Lower leg skin (tissue), 3 donors: ENCODE data around the gene TTC34.

Source experiments
- POLR2A ChIP-seq, 2 donors: fragments of 450-650 bp; IDR thresholded peaks; one replicate each; pipeline ENCODE4 v1.6.1; 2016 to 2017; ENCODE audit warnings: antibody characterized with exemption in 2 of 2, mild to moderate bottlenecking in 1 of 2, moderate library complexity in 1 of 2
- TF ChIP-seq, protein P1 (sequence below), 3 donors: fragments of 450-650 bp; IDR thresholded peaks; one replicate each; pipeline ENCODE4 v1.5.1; 2016; ENCODE audit warnings: antibody characterized with exemption in 3 of 3, mild to moderate bottlenecking in 3 of 3, moderate library complexity in 2 of 3

DNA sequence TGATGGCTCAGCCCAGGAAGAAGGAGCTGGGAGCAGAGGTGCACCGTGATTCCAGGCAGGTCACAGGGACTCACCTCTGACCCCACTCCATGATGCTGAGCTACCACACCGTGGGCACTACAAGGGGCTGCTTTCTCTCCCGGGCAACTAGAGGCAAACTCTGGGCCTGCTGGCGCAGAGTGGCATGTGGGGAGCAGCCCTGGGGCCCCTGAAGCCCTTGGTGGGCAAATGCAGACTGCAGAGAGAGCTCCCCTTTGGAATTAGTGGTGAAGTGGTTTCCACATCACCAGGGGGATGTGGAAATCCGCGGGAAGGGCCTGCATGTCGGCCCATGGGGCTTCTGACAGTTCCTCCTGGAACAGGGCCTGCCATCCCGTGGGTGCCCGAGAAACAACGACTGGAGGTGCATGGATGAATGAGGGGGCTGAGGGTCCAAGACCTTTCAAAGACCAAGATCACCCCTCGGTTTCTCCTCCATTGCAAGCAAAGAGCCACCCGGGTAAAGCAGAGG is 156.8 kb downstream of the TTC34 start:
- no peak for TF ChIP-seq POLR2A (IDR thresholded peaks at IDR 0.05)
- TF ChIP-seq, protein P1, sequence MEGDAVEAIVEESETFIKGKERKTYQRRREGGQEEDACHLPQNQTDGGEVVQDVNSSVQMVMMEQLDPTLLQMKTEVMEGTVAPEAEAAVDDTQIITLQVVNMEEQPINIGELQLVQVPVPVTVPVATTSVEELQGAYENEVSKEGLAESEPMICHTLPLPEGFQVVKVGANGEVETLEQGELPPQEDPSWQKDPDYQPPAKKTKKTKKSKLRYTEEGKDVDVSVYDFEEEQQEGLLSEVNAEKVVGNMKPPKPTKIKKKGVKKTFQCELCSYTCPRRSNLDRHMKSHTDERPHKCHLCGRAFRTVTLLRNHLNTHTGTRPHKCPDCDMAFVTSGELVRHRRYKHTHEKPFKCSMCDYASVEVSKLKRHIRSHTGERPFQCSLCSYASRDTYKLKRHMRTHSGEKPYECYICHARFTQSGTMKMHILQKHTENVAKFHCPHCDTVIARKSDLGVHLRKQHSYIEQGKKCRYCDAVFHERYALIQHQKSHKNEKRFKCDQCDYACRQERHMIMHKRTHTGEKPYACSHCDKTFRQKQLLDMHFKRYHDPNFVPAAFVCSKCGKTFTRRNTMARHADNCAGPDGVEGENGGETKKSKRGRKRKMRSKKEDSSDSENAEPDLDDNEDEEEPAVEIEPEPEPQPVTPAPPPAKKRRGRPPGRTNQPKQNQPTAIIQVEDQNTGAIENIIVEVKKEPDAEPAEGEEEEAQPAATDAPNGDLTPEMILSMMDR (IDR thresholded peaks at IDR 0.05): no peak
